ENCODE data around the gene TRPC3.

DNA sequence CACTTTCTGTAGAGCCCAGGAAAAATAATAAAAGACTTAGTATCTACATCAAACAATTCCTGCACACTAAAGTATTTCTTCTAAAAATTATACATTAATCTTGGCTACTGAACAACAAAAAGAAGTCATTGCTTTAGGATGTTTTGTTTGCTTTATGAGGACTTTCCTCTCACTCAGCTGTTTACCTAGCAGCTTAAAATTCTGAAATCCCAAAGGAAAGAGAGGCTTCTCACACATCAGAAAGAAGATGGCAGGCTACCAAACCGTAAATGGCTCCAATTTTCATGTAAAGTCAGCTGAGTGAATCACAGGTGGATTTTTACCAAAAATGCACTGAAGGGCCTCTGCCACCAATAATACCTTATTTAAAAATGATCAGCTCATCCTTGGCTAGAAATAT lies 9.0 kb upstream of the TRPC3 start:
- TF ChIP-seq YY1 (IDR thresholded peaks at IDR 0.05; ENCODE audit: insufficient read depth, insufficient read length) (no peak), ZNF274 (IDR thresholded peaks at IDR 0.05; ENCODE audit: low read depth, low read length) (no peak), SUZ12 (IDR thresholded peaks at IDR 0.05; ENCODE audit: extremely low read depth, insufficient read depth, insufficient read length) (no peak)
